GM19240 (cell line): ENCODE measurements around the gene CCDC28B.
A peak's percentile ranks its signal among the peaks of the same experiment; 100 is the strongest.

ENCODE experiments used
- DNase-seq: peaks from one replicate; pipeline ENCODE4 v3.0.0; 2011; ENCODE audit warnings: low spot score; ENCODE audit not compliant: insufficient read length

CCDC28B gene

DNA sequence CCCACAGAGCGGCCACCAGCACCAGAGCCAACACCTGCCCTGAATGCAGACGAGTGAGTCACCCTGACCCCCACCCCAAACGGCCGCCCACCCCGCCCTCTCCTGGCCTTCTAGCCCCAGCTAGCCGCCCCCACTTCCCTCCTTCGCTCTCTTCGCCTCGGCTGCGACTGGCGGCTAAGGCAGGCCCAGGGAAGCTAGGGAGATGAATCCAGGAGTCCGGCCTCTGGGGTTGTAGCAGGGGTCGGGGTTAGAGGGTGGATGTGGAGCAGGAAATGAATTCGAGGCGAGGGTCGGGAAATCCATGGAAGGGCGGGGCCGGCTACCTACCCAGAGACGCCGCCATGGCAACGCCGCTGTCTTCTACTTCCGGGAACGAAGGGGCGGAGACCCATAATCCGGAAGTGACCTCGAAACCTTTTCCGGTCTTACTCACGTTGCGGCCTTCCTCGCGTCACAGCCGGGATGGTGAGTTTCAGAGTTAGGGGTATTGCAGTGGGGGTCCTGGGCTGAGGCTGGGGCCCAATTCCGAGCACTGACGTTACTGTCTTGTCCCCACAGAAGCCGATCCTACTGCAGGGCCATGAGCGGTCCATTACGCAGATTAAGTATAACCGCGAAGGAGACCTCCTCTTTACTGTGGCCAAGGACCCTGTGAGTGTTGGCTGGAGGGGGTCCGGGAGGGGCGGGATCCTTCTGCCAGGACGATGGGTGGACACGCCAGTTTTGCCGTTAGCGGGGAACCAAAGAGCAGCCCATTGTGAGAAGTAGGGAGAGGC is 21.8 kb downstream of the CCDC28B start, which contains the start of the genes EIF3I and TMEM234:
Gene EIF3I (plus strand): TSS at position 428 of the 776 bp plus-strand sequence. CDS start 35 bp downstream, at position 463.
Gene TMEM234 (minus strand): TSS at position 374 of the 776 bp plus-strand sequence. CDS start 31 bp downstream, at position 343.
- DNase-seq: peak; percentile 96

DNA sequence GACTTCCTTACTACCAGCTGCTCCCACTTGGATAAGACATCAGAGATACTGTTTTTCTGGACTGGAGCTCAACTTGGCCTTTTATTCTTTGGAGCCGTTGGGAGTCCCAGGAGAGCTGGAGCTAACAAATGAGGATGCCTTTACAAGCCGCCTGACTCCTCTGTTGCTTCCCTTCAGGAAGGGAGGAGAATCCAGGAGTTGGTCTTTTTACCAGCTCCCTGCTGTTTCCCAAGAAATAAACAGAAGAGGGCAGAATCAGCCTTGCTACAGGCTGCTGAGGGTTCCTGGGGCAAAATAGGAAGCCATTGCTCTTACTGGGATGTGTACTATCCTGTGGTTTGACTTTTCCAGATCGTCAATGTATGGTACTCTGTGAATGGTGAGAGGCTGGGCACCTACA is 23.3 kb downstream of the CCDC28B start:
- DNase-seq: no peak

DNA sequence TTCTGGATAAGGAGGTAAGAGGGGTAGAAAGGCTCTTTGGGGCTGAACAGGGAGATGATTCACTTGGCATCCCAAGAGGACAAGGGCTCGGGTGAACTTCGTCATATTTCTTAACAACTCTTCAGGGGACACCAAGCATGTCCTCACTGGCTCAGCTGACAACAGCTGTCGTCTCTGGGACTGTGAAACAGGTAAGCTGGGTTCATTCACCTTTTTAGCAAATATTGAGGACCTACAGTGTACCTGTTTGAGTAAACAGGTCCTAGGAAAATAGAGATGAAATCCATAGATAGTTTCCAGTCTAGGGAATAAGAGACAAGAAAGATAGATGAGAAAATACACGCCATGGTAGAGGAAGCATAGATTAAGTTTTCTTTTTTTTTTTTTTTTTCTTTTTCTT is 23.9 kb downstream of the CCDC28B start:
- DNase-seq: no peak

DNA sequence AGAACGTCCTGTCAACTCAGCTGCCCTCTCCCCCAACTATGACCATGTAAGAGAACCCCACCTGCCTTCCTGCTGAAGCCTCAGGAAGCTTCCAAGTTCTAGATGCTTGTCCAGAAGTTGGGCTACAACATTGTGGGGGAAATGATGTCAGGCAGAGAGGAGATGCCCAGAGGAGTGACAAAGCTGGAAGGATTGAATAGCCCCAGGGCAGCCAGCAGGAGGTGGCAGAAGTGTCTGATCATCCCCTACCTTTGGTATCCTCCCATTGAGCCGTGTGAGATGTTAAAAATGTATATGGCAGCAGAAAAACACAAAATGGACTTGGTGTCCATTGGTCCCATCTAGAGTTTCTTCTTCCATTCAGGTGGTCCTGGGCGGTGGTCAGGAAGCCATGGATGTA is 28.4 kb downstream of the CCDC28B start:
- DNase-seq: no peak

DNA sequence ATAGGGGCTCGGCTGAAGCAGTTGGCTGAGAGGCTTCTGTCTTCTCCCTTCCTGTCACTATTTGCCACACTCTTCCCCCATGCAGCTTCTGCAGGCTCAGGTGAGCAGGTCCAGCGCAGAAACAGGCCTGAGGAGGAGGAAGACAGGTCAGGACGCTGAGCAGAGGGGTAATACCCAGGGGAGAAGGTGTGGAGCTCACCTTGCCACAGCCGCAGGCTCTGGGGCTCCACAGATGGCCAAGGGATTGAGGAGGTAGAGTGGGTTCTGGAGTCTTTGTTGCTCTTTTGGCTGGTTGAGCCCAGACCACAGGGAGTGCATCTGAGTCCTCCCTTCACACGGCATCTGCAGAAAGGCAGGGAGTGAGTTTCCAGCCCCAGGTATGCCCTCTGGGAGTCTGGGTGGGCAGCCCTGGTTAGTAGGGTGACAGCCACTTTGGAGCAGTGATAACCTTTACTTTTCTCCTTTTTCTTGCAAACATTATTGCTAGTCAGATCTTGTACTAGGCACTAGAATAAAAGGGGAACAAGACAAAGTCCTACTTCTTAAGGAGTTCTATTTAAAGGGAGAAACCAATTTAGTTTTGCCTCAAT is 31.5 kb downstream of the CCDC28B start:
- no peak for DNase-seq

DNA sequence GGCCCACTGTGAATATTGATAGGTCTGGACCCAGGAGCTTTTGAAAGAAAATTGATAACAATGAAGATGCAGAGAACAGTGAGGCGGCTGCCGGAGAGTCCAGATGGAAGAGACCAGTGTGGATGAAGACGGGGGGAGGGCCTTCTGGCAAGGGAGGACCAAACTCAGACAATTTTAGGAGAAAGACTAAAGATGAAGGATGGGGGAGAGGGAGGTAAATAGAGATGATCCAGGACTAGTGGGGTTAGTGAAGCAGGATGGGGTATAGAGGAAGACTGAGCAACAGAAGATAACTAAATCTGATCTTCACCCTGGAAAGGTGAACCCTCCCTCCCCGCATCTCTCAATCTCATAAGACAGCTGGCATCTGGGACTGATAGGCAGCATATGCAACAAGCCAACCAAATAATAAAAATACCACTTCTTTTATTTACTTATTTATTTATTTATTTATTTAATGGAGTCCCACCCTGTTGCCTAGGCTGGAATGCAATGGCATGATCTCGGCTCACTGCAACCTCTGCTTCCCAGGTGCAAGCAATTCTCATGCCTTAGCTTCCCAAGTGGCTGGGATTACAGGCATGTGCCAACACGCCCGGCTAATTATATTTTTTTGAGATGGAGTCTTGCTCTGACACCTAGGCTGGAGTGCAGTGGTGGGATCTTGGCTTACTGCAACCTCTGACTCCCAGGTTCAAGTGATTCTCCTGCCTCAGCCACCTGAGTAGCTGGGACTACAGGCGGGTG is 32.3 kb downstream of the CCDC28B start:
- no peak for DNase-seq

DNA sequence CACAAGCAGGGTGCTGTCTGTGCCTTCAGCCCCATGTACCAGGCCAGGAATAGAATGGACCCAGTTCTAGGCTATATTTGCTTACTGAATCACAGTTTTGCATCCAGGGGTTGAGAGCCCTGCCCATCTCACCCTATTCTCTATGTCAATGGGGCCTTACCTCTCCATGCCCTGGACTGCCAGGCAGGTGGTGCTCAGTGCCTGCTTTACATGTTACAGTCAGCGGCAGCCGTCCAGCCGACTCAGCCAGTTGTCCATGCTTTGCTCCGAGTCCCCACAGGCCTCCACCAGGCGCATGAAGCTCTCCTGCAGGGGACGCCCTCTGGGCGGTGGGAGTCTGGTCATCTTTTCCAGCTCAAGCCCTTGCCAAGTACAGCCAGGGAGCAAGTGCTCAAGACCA is 34.4 kb downstream of the CCDC28B start:
- no peak for DNase-seq

DNA sequence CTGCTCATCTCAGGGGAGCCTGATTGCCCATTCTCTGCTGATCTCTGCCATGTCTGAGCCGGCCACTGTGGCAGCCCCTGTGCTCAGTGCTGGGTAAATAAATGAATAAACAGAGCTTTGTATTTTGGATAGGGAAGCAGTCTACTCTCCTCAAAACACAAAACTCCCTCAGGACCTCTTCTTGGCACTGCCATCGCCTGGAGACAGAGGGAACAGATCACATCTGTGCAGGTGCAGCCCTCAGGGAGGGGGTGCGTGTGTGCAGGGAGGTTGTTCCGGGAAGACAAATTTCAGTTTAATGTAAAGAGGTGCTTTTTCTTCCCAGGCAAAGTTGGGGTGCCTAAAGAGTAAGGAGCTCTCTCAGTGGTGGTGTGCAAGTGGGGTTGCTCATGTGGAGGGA is 38.9 kb downstream of the CCDC28B start:
- DNase-seq: no peak

DNA sequence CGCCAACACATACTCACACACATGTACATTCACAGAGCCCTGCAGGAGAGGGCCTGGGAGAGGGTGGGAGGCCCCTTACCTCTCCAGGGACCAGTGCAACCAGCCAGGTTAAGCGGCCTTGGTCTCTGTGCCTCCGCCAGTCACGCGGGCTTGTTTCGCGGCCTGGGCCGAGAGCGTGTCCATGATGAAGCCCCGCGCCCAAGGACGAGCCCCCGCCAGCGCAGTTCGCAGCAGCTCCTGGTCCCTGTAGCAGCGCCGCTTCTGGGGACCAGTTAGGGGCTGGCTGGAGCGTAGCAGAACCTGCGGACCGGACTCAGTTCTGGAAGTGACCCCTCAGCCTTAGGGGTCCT is 39.4 kb downstream of the CCDC28B start:
- no peak for DNase-seq

DNA sequence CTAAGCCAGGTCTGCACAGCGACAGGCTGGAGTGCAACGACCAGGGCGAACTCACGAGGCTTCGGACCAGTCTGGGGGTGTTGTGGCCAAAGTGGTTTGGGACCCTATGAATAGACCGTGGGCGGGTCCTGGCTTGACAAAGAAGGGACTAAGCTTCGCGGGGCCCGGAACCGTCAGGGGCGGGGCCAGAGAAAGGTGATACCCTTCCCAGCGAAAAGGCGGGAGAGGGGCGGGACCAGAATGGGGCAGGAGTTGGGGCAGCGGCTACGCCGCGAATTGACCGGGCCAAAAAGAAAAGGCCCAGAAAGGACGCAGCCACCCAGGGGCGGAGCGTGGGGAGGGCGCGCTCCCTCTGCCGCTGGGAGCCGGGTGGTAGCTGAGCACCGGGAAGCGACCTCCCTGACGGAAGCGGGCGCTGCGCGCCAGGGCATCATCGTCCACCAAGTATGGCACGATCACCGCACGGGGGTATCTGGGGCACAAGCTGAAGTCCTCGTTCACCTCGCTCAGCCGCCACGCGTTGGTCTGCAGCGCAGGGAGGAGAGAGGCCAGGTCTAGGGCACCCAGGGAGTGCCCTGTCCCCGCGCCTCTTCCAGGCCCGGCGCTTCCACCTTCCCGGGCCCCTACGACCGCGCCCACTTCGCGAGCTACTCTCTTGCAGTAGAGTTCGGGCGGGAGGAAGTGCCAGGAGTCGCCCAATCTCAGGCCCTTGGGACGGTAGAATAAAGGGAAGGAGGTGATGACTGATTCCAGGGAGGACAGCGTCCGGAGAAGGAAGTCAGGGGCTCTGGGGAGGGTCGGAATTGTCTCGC is 40.0 kb downstream of the CCDC28B start:
- DNase-seq: no peak

DNA sequence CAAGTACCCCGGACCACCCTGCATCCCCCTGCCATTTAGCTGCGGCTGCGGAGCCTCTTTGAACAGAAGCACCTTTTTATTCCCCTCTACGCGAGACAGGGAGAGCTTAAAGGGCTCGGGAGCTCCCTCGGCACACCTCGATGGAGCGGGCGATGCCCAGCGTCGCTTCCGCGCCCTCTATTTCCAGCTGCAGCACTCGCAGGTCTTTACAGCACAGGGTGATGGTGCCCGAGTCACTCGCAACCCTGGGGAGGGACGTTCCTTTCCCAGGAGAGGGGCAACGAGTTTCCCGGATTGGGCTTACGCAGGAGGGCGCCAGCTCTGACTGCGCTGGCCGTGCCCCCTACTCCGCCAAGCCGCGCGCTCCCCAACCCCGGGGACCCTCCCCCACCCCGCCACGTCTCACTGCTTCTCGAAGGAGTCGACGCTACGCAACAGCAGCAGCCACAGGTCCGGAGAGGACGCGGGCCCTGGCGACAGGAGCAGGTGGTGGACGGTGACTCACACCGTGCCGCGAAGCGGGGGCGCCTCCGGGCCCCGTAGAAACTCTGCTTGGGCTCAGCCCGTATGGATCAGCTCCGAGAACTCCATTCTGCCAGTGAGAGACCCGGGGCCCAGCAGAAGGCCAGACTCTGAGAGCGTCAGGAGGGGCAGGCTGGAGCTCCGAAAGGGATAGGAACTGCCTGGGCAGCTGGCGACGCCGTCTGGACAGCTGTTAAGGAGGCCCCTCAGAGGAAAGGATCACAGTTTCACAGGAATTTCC is 40.8 kb downstream of the CCDC28B start:
- DNase-seq: no peak

DNA sequence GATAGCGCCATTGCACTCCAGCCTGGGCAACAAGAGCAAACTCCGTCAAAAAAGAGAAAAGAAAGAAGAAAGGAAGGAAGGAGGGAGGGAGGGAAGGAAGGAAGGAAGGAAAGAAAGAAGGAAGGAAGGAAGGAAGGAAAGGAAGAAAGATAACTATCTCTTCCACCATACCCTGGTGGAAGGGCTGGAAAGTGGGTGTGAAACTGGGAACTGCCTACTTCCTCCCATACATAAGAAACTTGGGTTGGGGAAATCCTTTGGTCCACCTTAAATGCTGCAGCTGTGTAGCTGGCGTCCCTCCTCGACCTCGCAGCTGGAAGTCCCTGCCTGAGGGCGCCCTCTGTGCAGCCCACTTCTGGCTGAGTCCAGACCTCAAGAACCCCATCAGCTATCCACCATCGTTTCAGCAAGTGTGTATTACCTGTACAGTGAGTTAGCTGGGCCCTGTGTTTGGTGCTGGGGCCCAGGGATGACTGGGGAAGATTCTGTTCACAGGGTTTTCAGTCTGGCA is 42.0 kb downstream of the CCDC28B start:
- no peak for DNase-seq

DNA sequence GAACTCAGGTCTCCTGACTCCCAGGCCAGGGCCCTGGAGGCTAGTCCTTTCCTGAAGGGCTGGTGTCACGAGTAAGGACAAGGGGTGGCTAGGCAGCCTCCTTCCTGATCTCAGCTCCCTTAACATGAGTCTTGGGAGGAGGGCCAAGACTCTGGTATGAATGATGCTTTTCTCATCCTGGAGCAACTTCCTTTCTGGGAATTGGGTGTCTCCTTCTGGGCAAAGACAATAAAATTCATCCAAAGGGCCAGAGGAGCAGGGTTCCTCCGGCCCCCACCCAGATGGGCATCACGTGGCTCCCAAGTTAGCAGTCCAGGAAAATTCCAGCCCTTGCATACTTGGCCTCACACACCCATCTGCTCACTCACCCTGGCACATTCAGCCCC is 46.5 kb downstream of the CCDC28B start, which contains the start of gene FAM167B:
Gene FAM167B (plus strand): TSS at position 335 of the 386 bp plus-strand sequence. CDS start 200 bp downstream, outside the sequence.
- no peak for DNase-seq

DNA sequence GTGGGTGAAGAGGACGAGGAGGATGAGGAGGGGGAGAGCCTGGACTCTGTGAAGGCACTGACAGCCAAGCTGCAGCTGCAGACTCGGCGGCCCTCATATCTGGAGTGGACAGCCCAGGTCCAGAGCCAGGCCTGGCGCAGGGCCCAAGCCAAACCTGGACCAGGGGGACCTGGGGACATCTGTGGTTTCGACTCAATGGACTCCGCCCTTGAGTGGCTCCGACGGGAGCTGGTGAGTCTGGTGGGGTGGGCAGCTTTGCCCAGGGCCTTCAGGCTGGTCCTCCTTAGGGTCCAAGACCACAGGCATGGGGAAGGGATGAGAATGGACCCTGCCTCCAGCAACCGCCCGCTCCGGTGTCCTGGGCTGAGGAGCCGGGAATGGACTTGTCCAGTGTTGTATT is 47.1 kb downstream of the CCDC28B start:
- DNase-seq: no peak

DNA sequence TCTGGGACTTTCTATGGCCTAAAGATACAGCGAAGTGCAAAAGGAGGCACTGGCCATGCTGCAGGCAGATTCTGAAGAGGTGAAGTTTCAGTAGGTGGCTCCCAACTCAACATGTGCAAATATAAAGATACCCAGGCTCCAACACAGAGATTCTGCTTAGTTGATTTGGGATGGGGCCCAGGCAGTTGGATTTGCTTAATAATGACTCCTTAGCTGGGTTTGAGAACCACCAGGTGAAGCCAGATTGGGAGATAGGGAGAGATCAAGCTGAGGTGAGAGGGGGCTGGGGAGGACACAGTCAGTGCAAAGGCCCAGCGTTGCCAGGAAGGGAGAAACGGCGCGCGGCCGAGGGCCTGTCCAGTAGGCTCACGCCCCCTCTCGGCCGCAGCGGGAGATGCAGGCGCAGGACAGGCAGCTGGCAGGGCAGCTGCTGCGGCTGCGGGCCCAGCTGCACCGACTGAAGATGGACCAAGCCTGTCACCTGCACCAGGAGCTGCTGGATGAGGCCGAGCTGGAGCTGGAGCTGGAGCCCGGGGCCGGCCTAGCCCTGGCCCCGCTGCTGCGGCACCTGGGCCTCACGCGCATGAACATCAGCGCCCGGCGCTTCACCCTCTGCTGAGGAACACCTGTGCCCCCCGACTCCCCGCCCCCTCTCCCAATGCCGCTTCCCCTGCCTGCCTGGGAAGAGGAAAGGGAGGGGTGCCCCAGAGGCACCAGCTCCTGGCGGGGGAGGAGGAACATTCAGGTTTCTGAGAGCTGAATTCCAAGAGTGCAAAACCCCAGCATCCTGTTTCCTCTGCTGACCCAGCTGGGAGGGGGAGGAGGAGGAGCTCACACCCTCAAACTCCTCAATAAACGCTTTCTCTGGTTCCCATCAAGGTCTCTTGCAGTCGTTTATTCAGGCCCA is 47.8 kb downstream of the CCDC28B start:
- peak; percentile 50 for DNase-seq

DNA sequence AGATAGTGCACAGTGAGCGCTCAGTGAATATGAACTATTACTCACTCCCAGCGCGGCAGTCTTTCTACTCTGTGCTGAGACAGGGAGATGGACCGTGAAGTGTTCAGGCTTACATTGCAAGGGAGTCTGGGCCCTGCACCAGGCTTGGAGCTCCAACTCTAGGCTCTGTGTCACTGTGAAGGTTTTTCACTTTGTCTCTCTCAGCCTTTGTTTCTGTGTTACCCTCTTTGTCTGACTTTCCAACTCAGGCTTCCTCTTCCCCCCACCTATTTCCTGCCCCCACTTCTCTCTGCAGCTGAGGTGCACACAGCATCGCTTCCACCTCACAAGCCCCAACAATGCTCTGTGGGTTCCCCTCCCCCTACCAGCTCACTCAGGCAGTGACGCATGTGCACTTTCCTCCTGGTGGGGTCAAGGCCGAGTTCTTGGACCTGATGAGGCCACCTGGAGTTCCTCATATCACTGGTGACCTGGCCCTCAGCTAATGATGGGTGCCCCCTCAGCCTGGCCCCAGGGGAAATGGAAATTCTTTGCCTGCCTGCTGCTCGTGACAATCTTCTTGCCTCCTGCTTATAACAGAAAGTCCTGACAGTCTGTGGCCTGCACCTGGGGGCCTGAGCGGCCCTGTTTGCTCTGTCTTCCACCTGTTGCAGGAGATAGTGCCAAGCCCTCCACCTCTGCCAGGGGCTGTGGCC is 49.6 kb downstream of the CCDC28B start:
- DNase-seq: peak; percentile 67

DNA sequence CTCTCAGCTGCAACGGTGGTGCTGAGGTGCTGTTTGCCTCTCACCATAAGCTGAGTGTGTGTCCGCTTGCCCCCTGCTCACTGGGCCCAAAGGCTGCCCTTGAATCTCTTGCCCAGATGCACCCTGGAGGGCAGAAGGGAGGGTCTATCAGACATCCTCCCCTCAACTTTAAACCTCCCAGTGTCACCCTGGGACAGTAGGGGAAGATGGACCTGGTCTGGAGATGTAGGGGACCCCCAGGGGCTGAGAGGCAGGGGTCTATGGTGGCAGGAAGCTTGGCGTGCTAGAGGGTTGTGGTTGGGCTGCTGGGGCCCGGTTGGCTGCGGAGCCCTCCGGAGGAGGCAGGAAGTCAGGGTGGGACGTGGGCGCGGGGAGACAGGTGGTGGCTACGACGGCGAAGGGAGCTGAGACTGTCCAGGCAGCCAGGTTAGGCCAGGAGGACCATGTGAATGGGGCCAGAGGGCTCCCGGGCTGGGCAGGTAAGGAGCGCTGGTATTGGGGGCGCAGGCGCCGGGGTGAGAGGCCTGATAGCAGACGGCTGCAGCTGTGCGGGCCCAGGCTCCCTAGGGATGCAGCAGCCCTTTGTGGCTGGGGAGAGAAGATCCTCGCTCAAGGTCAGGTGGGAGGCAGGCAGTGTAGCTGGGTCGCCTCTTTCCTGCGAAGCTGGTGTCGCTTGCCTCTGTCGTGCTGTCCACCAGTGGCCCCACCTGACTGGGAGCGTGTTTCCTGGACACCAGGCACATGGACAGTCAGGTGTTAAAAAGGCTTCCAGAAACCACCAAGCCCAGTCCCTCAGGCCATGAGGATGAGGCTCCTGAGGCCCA is 50.7 kb downstream of the CCDC28B start, which contains the start of gene LCK:
Gene LCK (plus strand): TSS at position 373 of the 824 bp plus-strand sequence. CDS start 23,065 bp downstream, outside the sequence.
- DNase-seq: no peak
